Kidney epithelial cell (primary cell): ENCODE measurements around the gene PDIA6. TPM values are rescaled to one million over a fixed set of nuclear protein-coding genes. Genes with fewer than 3 reads are reported as not detected.

ENCODE experiments used
- DNase-seq: peaks from one replicate; pipeline ENCODE4 v3.0.0-alpha.2; 2010; ENCODE audit warnings: low read depth
- H3K27me3 ChIP-seq: 2 replicates; pipeline ENCODE4 v1.6.0; 2011; ENCODE audit warnings: low read length; ENCODE audit not compliant: control insufficient read depth, insufficient read depth
- H3K36me3 ChIP-seq: 2 replicates; pipeline ENCODE4 v1.5.1; 2011; ENCODE audit warnings: low read length; ENCODE audit not compliant: control insufficient read depth, insufficient read depth
- H3K4me3 ChIP-seq: 2 replicates; pipeline ENCODE4 v1.5.1; 2011; ENCODE audit warnings: low read depth, mild to moderate bottlenecking, control low read depth, low read length
- CTCF ChIP-seq: IDR thresholded peaks from 2 replicates; pipeline ENCODE4 v1.5.1; 2011; ENCODE audit warnings: mild to moderate bottlenecking, moderate library complexity, low read length, control low read depth, inconsistent platforms; ENCODE audit not compliant: insufficient read depth, poor library complexity, severe bottlenecking
- total RNA-seq: library from RNA; depleted of rRNA; stranded (reverse); fragments of >200 nt; gene quantifications from 2 replicates; pipeline ENCODE4 v1.2.3, GENCODE V29; 2015

Gene PDIA6
- total RNA-seq, 1 donor from 2014 or later, result 328 TPM

GRCh38 chr2:10842506-10842905 lies 29.9 kb upstream of the PDIA6 start:
- no peak for TF ChIP-seq CTCF
- Histone ChIP-seq H3K4me3 (no peak overlapping the region), H3K27me3 (peaks cover 8% of the 10 kb centered on the region), H3K36me3 (no peaks in the 10 kb centered on the region)
- DNase-seq, result no peak

- no peak for TF ChIP-seq CTCF
- H3K4me3 ChIP-seq, result no peak overlapping the region
- no peak for DNase-seq
- H3K27me3 ChIP-seq, result peaks cover 9% of the 10 kb centered on the region
- H3K36me3 ChIP-seq, result no peaks in the 10 kb centered on the region
Measured at GRCh38 chr2:10841547-10842219, 29.1 kb upstream of the PDIA6 start.

GRCh38 chr2:10839813-10840212 lies 27.2 kb upstream of the PDIA6 start:
- DNase-seq, result no peak
- Histone ChIP-seq H3K27me3 (peaks cover 8% of the 10 kb centered on the region), H3K4me3 (no peak overlapping the region), H3K36me3 (no peaks in the 10 kb centered on the region)
- no peak for TF ChIP-seq CTCF

- H3K27me3 ChIP-seq, result peaks cover 8% of the 10 kb centered on the region
- H3K4me3 ChIP-seq, result no peak overlapping the region
- TF ChIP-seq CTCF, result no peak
- DNase-seq, result no peak
- H3K36me3 ChIP-seq, result no peaks in the 10 kb centered on the region
Measured at GRCh38 chr2:10838734-10839133, 26.1 kb upstream of the PDIA6 start.

GRCh38 chr2:10837298-10838266 lies 25.0 kb upstream of the PDIA6 start:
- no peak for TF ChIP-seq CTCF
- no peak for DNase-seq

More at GRCh38 chr2:10837298-10838266, 25.0 kb upstream of the PDIA6 start:
- Histone ChIP-seq H3K36me3 (no peaks in the 10 kb centered on the region), H3K4me3 (no peak overlapping the region), H3K27me3 (peaks cover 16% of the 10 kb centered on the region)
